Stimulated activated CD8-positive, alpha-beta memory T cell treated with anti-CD3 and anti-CD28 coated beads, Interleukin-15, amount 100 ng/mL, for 1 hour (primary cell): Measurements from ENCODE around the gene MESD.
A peak's percentile ranks its signal among the peaks of the same experiment; 100 is the strongest.

Experiments
- DNase-seq: peaks from one replicate; pipeline ENCODE4 v3.0.0-alpha.2; 2020; ENCODE audit warnings: low read depth

Gene MESD

GRCh38 chr15:81015621-81016488 is 26.2 kb upstream of the MESD start:
- no peak for DNase-seq

- DNase-seq, result no peak
Measured at GRCh38 chr15:81014446-81015093, 25.0 kb upstream of the MESD start.

- DNase-seq, result no peak
Measured at GRCh38 chr15:81013396-81013929, 23.8 kb upstream of the MESD start.

GRCh38 chr15:81012588-81012987 is 23.0 kb upstream of the MESD start:
- DNase-seq, result no peak

GRCh38 chr15:81011593-81011992 is 22.0 kb upstream of the MESD start:
- DNase-seq, result no peak

- DNase-seq, result no peak
Measured at GRCh38 chr15:81010086-81010485, 20.5 kb upstream of the MESD start.

GRCh38 chr15:81008312-81008711 is 18.7 kb upstream of the MESD start:
- DNase-seq, result no peak

GRCh38 chr15:81007428-81008064 is 17.9 kb upstream of the MESD start:
- no peak for DNase-seq

- no peak for DNase-seq
Measured at GRCh38 chr15:81006124-81006523, 16.5 kb upstream of the MESD start.

- no peak for DNase-seq
Measured at GRCh38 chr15:81003097-81003350, 13.4 kb upstream of the MESD start.

- no peak for DNase-seq
Measured at GRCh38 chr15:81002331-81003096, 12.9 kb upstream of the MESD start.

- DNase-seq, result no peak
Measured at GRCh38 chr15:81002009-81002330, 12.4 kb upstream of the MESD start.

GRCh38 chr15:81001152-81002008 is 11.8 kb upstream of the MESD start:
- peak; percentile 8 for DNase-seq

- peak; percentile 45 for DNase-seq
Measured at GRCh38 chr15:81000624-81001151, 11.1 kb upstream of the MESD start, which contains the start of gene TLNRD1. Gene TLNRD1, plus strand, starts transcription at chr15:81000923. Its CDS starts 1,349 bp downstream, at chr15:81002272.

- DNase-seq, result no peak
Measured at GRCh38 chr15:81000144-81000623, 10.6 kb upstream of the MESD start.

- no peak for DNase-seq
Measured at GRCh38 chr15:80999623-81000036, 10.0 kb upstream of the MESD start.

- DNase-seq, result no peak
Measured at GRCh38 chr15:80998251-80998650, 8.6 kb upstream of the MESD start.

GRCh38 chr15:80997692-80998091 is 8.1 kb upstream of the MESD start:
- no peak for DNase-seq

GRCh38 chr15:80996247-80996646 is 6.6 kb upstream of the MESD start:
- DNase-seq, result no peak

GRCh38 chr15:80992441-80992840 is 2.8 kb upstream of the MESD start:
- no peak for DNase-seq

GRCh38 chr15:80992006-80992405 is 2.4 kb upstream of the MESD start:
- DNase-seq, result no peak
